ENCODE data around the gene IL11.

IL11 gene

GRCh38 chr19:55365964-55366363, 4.3 kb downstream of the IL11 start:
- H3K4me3 ChIP-seq (ENCODE audit: low read length in 2 of 2) = no peak overlapping the region
- no peak overlapping the region for H3K27ac ChIP-seq (replicated peaks; ENCODE audit: low read length)
- no peak overlapping the region for H2BK12ac ChIP-seq (ENCODE audit: low read length)
- no peaks in the 10 kb centered on the region for H3K36me3 ChIP-seq (replicated peaks in 1 of 2; ENCODE audit: control insufficient read depth in 2 of 2, insufficient read depth in 2 of 2, low read length in 2 of 2)
- H3K14ac ChIP-seq (ENCODE audit: low read length) = no peak overlapping the region
- H3K18ac ChIP-seq (ENCODE audit: low read length) = no peak overlapping the region
- H4K91ac ChIP-seq (ENCODE audit: low read depth, low read length, poor library complexity) = no peak overlapping the region
- H4K8ac ChIP-seq (ENCODE audit: low read depth, low read length) = no peak overlapping the region
- H3K4ac ChIP-seq (ENCODE audit: low read length) = no peak overlapping the region
- DNase-seq (ENCODE audit: low spot score) = no peak
- no peak overlapping the region for H2AFZ ChIP-seq (ENCODE audit: low read length)
- H3K4me1 ChIP-seq (ENCODE audit: control insufficient read depth in 2 of 2, insufficient read depth in 1 of 2, low read depth in 1 of 2, low read length in 2 of 2) = peaks cover 13 to 17% of the 10 kb centered on the region in 2 donors
- peaks cover 3 to 26% (median 17%) of the 10 kb centered on the region in 3 experiments for H3K27me3 ChIP-seq (ENCODE audit: control insufficient read depth in 3 of 3, insufficient read depth in 3 of 3, low read depth in 1 of 3, low read length in 3 of 3)
- H3K4me2 ChIP-seq (ENCODE audit: insufficient read depth, low read length, poor library complexity, severe bottlenecking) = no peak overlapping the region
- WGBS, 2 donors (ENCODE audit: extremely low coverage in 2 of 2, insufficient read length in 2 of 2, insufficient replicate concordance in 1 of 2) = no CpG with 5 or more reads among the region's 19 CpGs
- H2BK5ac ChIP-seq (ENCODE audit: low read length) = no peak overlapping the region
- peak overlapping the region; percentile 78 for H2BK15ac ChIP-seq (ENCODE audit: low read length)
- no peak overlapping the region for H3K9ac ChIP-seq (ENCODE audit: low read depth, low read length, poor library complexity)
- H3K79me1 ChIP-seq (ENCODE audit: low read depth, low read length) = no peaks in the 10 kb centered on the region
- no peaks in the 10 kb centered on the region for H3K9me3 ChIP-seq (replicated peaks in 1 of 2; ENCODE audit: control insufficient read depth in 2 of 2, insufficient read depth in 1 of 2, low read depth in 1 of 2, low read length in 2 of 2)
- no peak overlapping the region for H2BK120ac ChIP-seq (ENCODE audit: low read depth, low read length)
- H3K23ac ChIP-seq (ENCODE audit: low read depth, low read length, poor library complexity) = peak overlapping the region; percentile 3
- peak overlapping the region; percentile 88 for H2AK5ac ChIP-seq (ENCODE audit: low read depth, low read length)

- no peak overlapping the region for H2BK5ac ChIP-seq (ENCODE audit: low read length)
- no peak for DNase-seq (ENCODE audit: low spot score)
- H3K4me2 ChIP-seq (ENCODE audit: insufficient read depth, low read length, poor library complexity, severe bottlenecking) = no peak overlapping the region
- H3K9ac ChIP-seq (ENCODE audit: low read depth, low read length, poor library complexity) = no peak overlapping the region
- H3K4ac ChIP-seq (ENCODE audit: low read length) = no peak overlapping the region
- H3K79me1 ChIP-seq (ENCODE audit: low read depth, low read length) = no peaks in the 10 kb centered on the region
- no peak overlapping the region for H2AFZ ChIP-seq (ENCODE audit: low read length)
- no peaks in the 10 kb centered on the region for H3K36me3 ChIP-seq (replicated peaks in 1 of 2; ENCODE audit: control insufficient read depth in 2 of 2, insufficient read depth in 2 of 2, low read length in 2 of 2)
- H3K4me3 ChIP-seq (ENCODE audit: low read length in 2 of 2) = no peak overlapping the region
- no peak overlapping the region for H4K8ac ChIP-seq (ENCODE audit: low read depth, low read length)
- WGBS, 2 donors (ENCODE audit: extremely low coverage in 2 of 2, insufficient read length in 2 of 2, insufficient replicate concordance in 1 of 2) = no CpG with 5 or more reads among the region's 8 CpGs
- H2BK15ac ChIP-seq (ENCODE audit: low read length) = no peak overlapping the region
- no peak overlapping the region for H3K14ac ChIP-seq (ENCODE audit: low read length)
- no peak overlapping the region for H2BK12ac ChIP-seq (ENCODE audit: low read length)
- H3K4me1 ChIP-seq (ENCODE audit: control insufficient read depth in 2 of 2, insufficient read depth in 1 of 2, low read depth in 1 of 2, low read length in 2 of 2) = peaks cover 9 to 11% of the 10 kb centered on the region in 2 donors
- H3K23ac ChIP-seq (ENCODE audit: low read depth, low read length, poor library complexity) = no peak overlapping the region
- no peaks in the 10 kb centered on the region for H3K9me3 ChIP-seq (replicated peaks in 1 of 2; ENCODE audit: control insufficient read depth in 2 of 2, insufficient read depth in 1 of 2, low read depth in 1 of 2, low read length in 2 of 2)
- no peak overlapping the region for H4K91ac ChIP-seq (ENCODE audit: low read depth, low read length, poor library complexity)
- H3K27me3 ChIP-seq (ENCODE audit: control insufficient read depth in 3 of 3, insufficient read depth in 3 of 3, low read depth in 1 of 3, low read length in 3 of 3) = peaks cover 0 to 20% (median 12%) of the 10 kb centered on the region in 3 experiments
- H3K27ac ChIP-seq (replicated peaks; ENCODE audit: low read length) = no peak overlapping the region
- H2AK5ac ChIP-seq (ENCODE audit: low read depth, low read length) = peak overlapping the region; percentile 75
- H3K18ac ChIP-seq (ENCODE audit: low read length) = peak overlapping the region; percentile 28
- no peak overlapping the region for H2BK120ac ChIP-seq (ENCODE audit: low read depth, low read length)
Observed at GRCh38 chr19:55365245-55365644, 5.0 kb downstream of the IL11 start.

- no peak within 1 kb of the TSS for H4K91ac ChIP-seq (ENCODE audit: low read depth, low read length, poor library complexity)
- peak within 1 kb of the TSS; percentile 38 for H3K4ac ChIP-seq (ENCODE audit: low read length)
- H3K4me1 ChIP-seq (ENCODE audit: control insufficient read depth in 2 of 2, insufficient read depth in 1 of 2, low read depth in 1 of 2, low read length in 2 of 2) = peaks cover 7 to 11% of the 10 kb centered on the region in 2 donors
- H3K9ac ChIP-seq (ENCODE audit: low read depth, low read length, poor library complexity) = peak within 1 kb of the TSS; percentile 44
- H3K36me3 ChIP-seq (replicated peaks in 1 of 2; ENCODE audit: control insufficient read depth in 2 of 2, insufficient read depth in 2 of 2, low read length in 2 of 2) = no peaks in the 10 kb centered on the region
- no peak within 1 kb of the TSS for H3K27ac ChIP-seq (replicated peaks; ENCODE audit: low read length)
- no peaks in the 10 kb centered on the region for H3K9me3 ChIP-seq (replicated peaks in 1 of 2; ENCODE audit: control insufficient read depth in 2 of 2, insufficient read depth in 1 of 2, low read depth in 1 of 2, low read length in 2 of 2)
- peak within 1 kb of the TSS; percentile 90 for H2AK5ac ChIP-seq (ENCODE audit: low read depth, low read length)
- no peak for DNase-seq (ENCODE audit: low spot score)
- no CpG with 5 or more reads among the region's 27 CpGs for WGBS, 2 donors (ENCODE audit: extremely low coverage in 2 of 2, insufficient read length in 2 of 2, insufficient replicate concordance in 1 of 2)
- H3K23ac ChIP-seq (ENCODE audit: low read depth, low read length, poor library complexity) = peak within 1 kb of the TSS; percentile 35
- peak within 1 kb of the TSS; percentile 5 for H2BK5ac ChIP-seq (ENCODE audit: low read length)
- no peak within 1 kb of the TSS for H3K4me3 ChIP-seq (ENCODE audit: low read length in 2 of 2)
- peaks cover 0 to 7% (median 1%) of the 10 kb centered on the region in 3 experiments for H3K27me3 ChIP-seq (ENCODE audit: control insufficient read depth in 3 of 3, insufficient read depth in 3 of 3, low read depth in 1 of 3, low read length in 3 of 3)
- H3K79me1 ChIP-seq (ENCODE audit: low read depth, low read length) = no peaks in the 10 kb centered on the region
- peak within 1 kb of the TSS; percentile 100 for H2BK15ac ChIP-seq (ENCODE audit: low read length)
- peak within 1 kb of the TSS; percentile 95 for H2BK12ac ChIP-seq (ENCODE audit: low read length)
- no peak within 1 kb of the TSS for H3K4me2 ChIP-seq (ENCODE audit: insufficient read depth, low read length, poor library complexity, severe bottlenecking)
- peak within 1 kb of the TSS; percentile 91 for H2BK120ac ChIP-seq (ENCODE audit: low read depth, low read length)
- H3K18ac ChIP-seq (ENCODE audit: low read length) = peak within 1 kb of the TSS; percentile 97
- H4K8ac ChIP-seq (ENCODE audit: low read depth, low read length) = peak within 1 kb of the TSS; percentile 7
- peak within 1 kb of the TSS; percentile 80 for H2AFZ ChIP-seq (ENCODE audit: low read length)
- peak within 1 kb of the TSS; percentile 25 for H3K14ac ChIP-seq (ENCODE audit: low read length)
Observed at GRCh38 chr19:55362990-55363716, 7.1 kb downstream of the IL11 start, which contains the start of gene GARIN5B. TSS of gene GARIN5B (minus strand) at chr19:55363260. CDS start at chr19:55363066, 194 bp downstream.

GRCh38 chr19:55362174-55362989, 7.9 kb downstream of the IL11 start:
- Histone ChIP-seq H3K9ac (ENCODE audit: low read depth, low read length, poor library complexity) (peak overlapping the region; percentile 44), H3K4ac (ENCODE audit: low read length) (peak overlapping the region; percentile 38), H2BK120ac (ENCODE audit: low read depth, low read length) (peak overlapping the region; percentile 91), H2AFZ (ENCODE audit: low read length) (peak overlapping the region; percentile 80), H2BK12ac (ENCODE audit: low read length) (peak overlapping the region; percentile 95), H3K4me1 (ENCODE audit: control insufficient read depth in 2 of 2, insufficient read depth in 1 of 2, low read depth in 1 of 2, low read length in 2 of 2) (peaks cover 7 to 11% of the 10 kb centered on the region in 2 donors), H4K8ac (ENCODE audit: low read depth, low read length) (peak overlapping the region; percentile 7), H2AK5ac (ENCODE audit: low read depth, low read length) (peak overlapping the region; percentile 90), H3K27ac (replicated peaks; ENCODE audit: low read length) (no peak overlapping the region), H3K79me1 (ENCODE audit: low read depth, low read length) (no peaks in the 10 kb centered on the region), H3K4me2 (ENCODE audit: insufficient read depth, low read length, poor library complexity, severe bottlenecking) (no peak overlapping the region), H4K91ac (ENCODE audit: low read depth, low read length, poor library complexity) (no peak overlapping the region), H2BK15ac (ENCODE audit: low read length) (peak overlapping the region; percentile 100), H3K18ac (ENCODE audit: low read length) (peak overlapping the region; percentile 97), H3K9me3 (replicated peaks in 1 of 2; ENCODE audit: control insufficient read depth in 2 of 2, insufficient read depth in 1 of 2, low read depth in 1 of 2, low read length in 2 of 2) (no peaks in the 10 kb centered on the region), H3K36me3 (replicated peaks in 1 of 2; ENCODE audit: control insufficient read depth in 2 of 2, insufficient read depth in 2 of 2, low read length in 2 of 2) (no peaks in the 10 kb centered on the region), H3K23ac (ENCODE audit: low read depth, low read length, poor library complexity) (peak overlapping the region; percentile 35), H3K27me3 (ENCODE audit: control insufficient read depth in 3 of 3, insufficient read depth in 3 of 3, low read depth in 1 of 3, low read length in 3 of 3) (peaks cover 0 to 9% (median 1%) of the 10 kb centered on the region in 3 experiments), H2BK5ac (ENCODE audit: low read length) (peak overlapping the region; percentile 5), H3K4me3 (ENCODE audit: low read length in 2 of 2) (no peak overlapping the region), H3K14ac (ENCODE audit: low read length) (peak overlapping the region; percentile 25)
- no CpG with 5 or more reads among the region's 38 CpGs for WGBS, 2 donors (ENCODE audit: extremely low coverage in 2 of 2, insufficient read length in 2 of 2, insufficient replicate concordance in 1 of 2)
- no peak for DNase-seq (ENCODE audit: low spot score)
